WI38 (cell line): ENCODE results near the gene MAPK6.

Source experiments
- H3K4me3 ChIP-seq: 2 replicates; pipeline ENCODE4 v1.5.1; 2011; ENCODE audit warnings: low read depth, mild to moderate bottlenecking, control low read depth, low read length
- CTCF ChIP-seq: IDR thresholded peaks from 2 replicates; pipeline ENCODE4 v1.5.1; 2012; ENCODE audit warnings: low read depth, mild to moderate bottlenecking, control low read depth, low read length

The MAPK6 gene

GRCh38 chr15:52102463-52102862 is 83.4 kb downstream of the MAPK6 start:
- no peak for TF ChIP-seq CTCF
- no peak overlapping the region for H3K4me3 ChIP-seq

GRCh38 chr15:52103217-52104207 is 84.5 kb downstream of the MAPK6 start:
- H3K4me3 ChIP-seq, result no peak overlapping the region
- no peak for TF ChIP-seq CTCF

- no peak overlapping the region for H3K4me3 ChIP-seq
These were observed 85.5 kb downstream of the MAPK6 start for GRCh38 chr15:52104532-52105004.

GRCh38 chr15:52105846-52106245 is 86.8 kb downstream of the MAPK6 start:
- no peak for TF ChIP-seq CTCF
- H3K4me3 ChIP-seq, result no peak overlapping the region

More at GRCh38 chr15:52104532-52105004, 85.5 kb downstream of the MAPK6 start:
- TF ChIP-seq CTCF, result no peak

- TF ChIP-seq CTCF, result no peak
- no peak overlapping the region for H3K4me3 ChIP-seq
These were observed 87.6 kb downstream of the MAPK6 start for GRCh38 chr15:52106641-52107040.

GRCh38 chr15:52107238-52107637 is 88.2 kb downstream of the MAPK6 start:
- no peak overlapping the region for H3K4me3 ChIP-seq
- no peak for TF ChIP-seq CTCF
